ENCODE data around the gene ZNF622.

Gene ZNF622

DNA sequence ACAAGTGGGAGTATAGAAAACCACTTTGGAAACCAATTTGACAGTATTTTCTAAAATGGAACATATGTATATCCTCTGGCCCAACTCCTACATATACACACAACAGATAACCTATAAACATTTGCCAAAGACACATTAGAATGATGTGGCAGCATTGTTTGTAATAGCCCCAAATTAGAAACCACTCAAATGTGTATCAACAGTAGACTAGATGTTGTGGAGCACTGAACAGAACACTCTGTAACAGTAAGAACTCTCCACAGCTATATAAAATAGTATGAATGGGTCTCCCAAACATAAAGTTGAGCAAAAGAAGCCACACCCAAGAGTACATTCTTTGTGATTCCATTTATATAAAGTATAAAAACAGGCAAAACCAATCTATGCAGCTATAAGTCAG, 6.1 kb downstream of the ZNF622 start:
- TF ChIP-seq, protein P1, sequence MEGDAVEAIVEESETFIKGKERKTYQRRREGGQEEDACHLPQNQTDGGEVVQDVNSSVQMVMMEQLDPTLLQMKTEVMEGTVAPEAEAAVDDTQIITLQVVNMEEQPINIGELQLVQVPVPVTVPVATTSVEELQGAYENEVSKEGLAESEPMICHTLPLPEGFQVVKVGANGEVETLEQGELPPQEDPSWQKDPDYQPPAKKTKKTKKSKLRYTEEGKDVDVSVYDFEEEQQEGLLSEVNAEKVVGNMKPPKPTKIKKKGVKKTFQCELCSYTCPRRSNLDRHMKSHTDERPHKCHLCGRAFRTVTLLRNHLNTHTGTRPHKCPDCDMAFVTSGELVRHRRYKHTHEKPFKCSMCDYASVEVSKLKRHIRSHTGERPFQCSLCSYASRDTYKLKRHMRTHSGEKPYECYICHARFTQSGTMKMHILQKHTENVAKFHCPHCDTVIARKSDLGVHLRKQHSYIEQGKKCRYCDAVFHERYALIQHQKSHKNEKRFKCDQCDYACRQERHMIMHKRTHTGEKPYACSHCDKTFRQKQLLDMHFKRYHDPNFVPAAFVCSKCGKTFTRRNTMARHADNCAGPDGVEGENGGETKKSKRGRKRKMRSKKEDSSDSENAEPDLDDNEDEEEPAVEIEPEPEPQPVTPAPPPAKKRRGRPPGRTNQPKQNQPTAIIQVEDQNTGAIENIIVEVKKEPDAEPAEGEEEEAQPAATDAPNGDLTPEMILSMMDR (IDR thresholded peaks at IDR 0.05; ENCODE audit: low read depth, low read length), result no peak
- DNase-seq (ENCODE audit: low read depth, low spot score), result no peak
- no peak overlapping the region for H3K4me3 ChIP-seq (ENCODE audit: low read depth, low read length)
- in situ Hi-C loops (cut with HindIII; ENCODE audit: low sequenced_read_pairs), result no loop called here

DNA sequence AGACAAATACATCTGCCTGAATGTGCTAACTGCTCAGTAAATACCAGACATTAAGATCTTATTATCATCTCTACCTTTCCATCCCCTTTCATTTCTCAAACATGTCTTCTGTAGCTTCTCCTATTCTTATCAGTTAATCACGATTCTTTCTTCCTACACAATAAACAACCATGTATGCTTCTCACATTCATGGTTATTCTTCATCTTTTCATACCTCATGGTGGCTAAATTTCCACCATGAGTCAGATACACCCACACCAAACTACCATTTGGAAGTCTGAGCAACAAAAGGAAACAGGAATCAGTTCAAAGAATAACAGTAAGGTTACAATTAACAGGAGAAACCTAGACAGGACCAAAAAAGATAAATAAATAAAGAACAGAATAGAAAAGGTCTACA, 7.7 kb downstream of the ZNF622 start:
- H3K4me3 ChIP-seq (ENCODE audit: low read depth, low read length), result no peak overlapping the region
- in situ Hi-C loops (cut with HindIII; ENCODE audit: low sequenced_read_pairs), result no loop called here
- TF ChIP-seq, protein P1 (IDR thresholded peaks at IDR 0.05; ENCODE audit: low read depth, low read length), result no peak
- DNase-seq (ENCODE audit: low read depth, low spot score), result peak; percentile 12

DNA sequence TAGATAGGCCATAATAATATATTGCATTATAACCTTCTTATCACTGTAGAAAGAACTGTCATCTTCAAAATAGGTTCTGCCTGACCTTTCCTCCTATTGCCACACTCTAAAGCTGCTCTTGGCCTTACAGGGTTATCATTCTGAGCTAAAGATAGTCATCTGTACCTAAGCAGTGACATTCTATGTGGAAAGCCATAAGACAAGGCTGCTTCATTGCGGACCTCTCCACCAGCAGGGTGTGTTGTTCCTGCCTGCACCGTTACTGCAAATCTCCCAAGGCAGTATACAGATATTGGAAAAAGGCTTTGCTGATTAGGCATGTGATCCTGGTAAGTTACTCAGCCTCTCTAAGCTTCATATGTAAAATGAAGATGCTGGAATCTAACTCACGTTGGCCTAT, 8.1 kb downstream of the ZNF622 start:
- DNase-seq (ENCODE audit: low read depth, low spot score), result no peak
- TF ChIP-seq, protein P1 (IDR thresholded peaks at IDR 0.05; ENCODE audit: low read depth, low read length), result peak; percentile 8
- in situ Hi-C loops (cut with HindIII; ENCODE audit: low sequenced_read_pairs), result no loop called here
- no peak overlapping the region for H3K4me3 ChIP-seq (ENCODE audit: low read depth, low read length)

DNA sequence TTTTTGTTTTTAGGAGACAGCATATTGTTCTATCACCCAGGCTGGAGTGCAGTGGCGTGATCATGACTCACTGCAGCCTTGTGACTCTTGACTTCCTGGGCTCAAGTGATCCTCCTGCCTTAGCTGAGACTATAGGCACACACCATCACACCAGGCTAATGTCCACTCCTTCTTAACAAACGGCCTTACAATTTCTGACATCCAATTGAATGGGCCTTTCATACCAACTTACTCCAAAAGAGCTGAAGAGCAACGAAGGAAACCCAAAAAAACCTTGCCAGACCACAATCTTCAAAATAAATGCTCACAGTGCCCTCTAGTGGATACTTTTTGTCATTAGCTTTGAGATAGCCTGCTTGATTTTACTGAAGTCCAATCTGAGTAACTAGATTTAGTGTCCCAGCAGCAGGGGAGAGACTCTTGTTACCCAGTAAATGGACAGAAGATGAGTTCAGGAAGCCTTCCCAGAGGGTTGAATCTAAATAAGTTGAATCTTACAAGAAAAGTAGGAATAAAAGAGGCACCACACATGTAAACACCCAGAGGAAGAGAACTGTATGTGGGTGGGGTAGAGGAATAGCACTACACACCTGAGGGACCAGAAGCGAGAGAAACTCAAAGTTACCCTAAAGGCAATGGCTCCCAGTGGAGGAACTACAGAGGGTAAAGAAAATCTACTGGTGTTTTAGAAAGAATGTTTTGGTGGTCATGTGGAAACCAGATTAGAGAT, 9.3 kb downstream of the ZNF622 start:
- TF ChIP-seq, protein P1 (IDR thresholded peaks at IDR 0.05; ENCODE audit: low read depth, low read length), result peak; percentile 58
- DNase-seq (ENCODE audit: low read depth, low spot score), result peak; percentile 83
- H3K4me3 ChIP-seq (ENCODE audit: low read depth, low read length), result no peak overlapping the region
- in situ Hi-C loops (cut with HindIII; ENCODE audit: low sequenced_read_pairs), result no loop called here

DNA sequence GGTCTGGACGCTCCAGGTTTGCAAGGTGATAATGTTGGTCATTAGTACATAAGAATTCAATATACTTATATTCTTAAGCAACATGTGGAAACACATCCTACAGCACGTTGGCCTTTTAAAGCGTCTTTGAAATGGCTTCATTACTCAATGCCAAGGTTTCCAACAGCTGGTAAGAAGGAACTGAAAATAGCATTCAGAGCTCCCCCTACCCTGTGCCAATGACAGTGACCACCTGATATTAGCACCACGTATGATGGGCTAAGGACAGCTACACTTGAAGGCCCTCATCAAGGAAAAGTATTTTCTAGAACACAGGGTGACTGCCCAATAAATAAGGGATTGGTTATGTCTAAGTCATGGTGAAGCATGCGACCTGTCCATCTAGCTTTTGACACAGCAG, 9.9 kb downstream of the ZNF622 start:
- TF ChIP-seq, protein P1 (IDR thresholded peaks at IDR 0.05; ENCODE audit: low read depth, low read length), result no peak
- H3K4me3 ChIP-seq (ENCODE audit: low read depth, low read length), result no peak overlapping the region
- in situ Hi-C loops (cut with HindIII; ENCODE audit: low sequenced_read_pairs), result no loop called here
- DNase-seq (ENCODE audit: low read depth, low spot score), result no peak

DNA sequence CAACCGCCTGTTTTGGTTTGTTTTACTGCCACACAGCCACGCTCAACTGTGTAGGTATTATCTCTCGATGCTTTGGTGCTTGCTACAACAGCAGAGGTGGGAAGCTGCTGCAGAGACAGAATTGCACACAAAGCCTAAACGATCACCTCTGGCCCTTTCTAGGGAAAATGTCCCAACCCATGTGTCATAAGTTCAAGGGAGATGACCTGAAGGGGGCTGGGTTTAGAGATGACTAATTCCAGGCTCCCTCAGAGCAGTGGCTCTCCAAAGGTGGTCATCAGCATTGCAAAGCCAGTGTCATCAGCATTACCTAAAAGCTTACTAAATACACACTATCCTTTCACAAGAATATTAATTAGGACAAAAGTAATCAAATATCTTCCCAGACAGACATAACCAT, 10.9 kb downstream of the ZNF622 start:
- no peak for DNase-seq (ENCODE audit: low read depth, low spot score)
- H3K4me3 ChIP-seq (ENCODE audit: low read depth, low read length), result no peak overlapping the region
- TF ChIP-seq, protein P1 (IDR thresholded peaks at IDR 0.05; ENCODE audit: low read depth, low read length), result no peak
- in situ Hi-C loops (cut with HindIII; ENCODE audit: low sequenced_read_pairs), result no loop called here

Measured in astrocyte of the spinal cord (primary cell).